SIG-M5 treated with dmso at 0.1 percent for 504 hours (cell line): ENCODE measurements around the gene TRPM3.

Source experiments
- DNase-seq: peaks from one replicate; lab custom pipeline; 2025; ENCODE audit not compliant: unreplicated experiment; lab: John Stamatoyannopoulos, UW

TRPM3 gene

DNA sequence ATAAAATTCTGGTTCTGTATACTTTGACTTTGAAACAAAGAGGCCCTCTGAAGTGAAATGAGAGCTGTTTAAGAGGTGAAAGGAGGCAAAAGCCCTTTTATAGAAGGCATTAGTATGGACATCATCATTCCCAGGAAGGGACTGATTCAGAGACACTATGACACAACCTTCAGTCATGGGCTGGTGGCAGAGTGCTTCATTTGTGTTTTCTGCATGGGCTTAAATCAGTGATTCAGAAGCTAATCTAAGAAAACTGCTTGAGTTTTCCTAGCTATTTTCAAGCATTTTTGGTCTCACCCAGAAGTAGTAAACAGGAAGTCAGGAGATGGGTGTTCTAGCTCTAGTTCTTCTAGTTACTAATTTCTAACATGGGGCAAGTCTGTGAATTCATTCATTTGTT, 288.9 kb downstream of the TRPM3 start:
- no peak for DNase-seq

DNA sequence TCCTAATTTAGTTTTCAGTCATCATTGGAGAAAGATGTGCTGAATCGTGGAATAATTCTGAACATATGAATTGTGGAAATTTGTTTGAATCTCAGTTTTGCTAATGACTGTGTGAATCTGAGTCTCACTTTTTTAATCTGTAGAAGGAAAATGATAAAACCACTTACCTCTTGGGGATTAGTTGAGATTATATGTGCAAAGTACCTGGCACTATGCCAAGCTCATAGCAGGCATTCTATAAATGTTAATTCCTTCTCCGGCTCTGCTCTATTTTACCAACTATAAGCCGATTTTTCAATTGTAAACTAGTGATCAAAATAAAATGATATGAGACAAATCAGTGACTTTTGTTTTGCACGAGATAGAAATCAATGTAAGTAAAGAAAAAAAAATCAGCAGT, 290.8 kb downstream of the TRPM3 start:
- DNase-seq, result no peak

DNA sequence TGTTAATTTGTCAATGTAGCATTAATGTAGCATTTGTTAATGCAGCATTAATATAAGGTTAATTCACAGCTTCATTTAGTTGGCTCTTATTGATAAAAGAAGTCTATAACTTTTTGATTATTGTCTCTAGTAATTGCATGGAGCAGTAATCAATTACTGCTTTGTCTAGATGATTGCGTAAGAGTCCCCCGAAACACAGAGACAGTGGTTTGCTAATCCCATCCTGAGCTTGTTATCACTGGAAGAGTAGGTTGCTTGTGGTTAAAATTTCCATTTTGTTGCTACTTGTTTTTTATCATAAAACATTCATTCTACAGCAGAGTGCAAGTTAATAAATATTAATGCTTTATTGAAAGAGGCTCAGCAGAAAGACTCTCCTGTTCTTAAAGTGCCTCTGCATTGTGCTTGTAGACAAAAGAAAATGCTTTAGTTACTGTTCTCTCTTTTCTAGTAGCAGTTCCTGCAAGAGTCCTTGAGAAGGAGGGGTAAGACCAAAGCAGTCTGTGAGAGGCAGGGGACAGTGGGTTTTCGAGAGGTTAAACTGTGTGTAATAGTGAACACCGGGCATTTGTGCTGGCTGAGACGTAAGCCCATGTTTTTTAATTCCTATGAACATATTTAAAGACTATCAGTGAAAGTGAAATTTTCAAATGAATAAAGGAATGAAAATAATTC, 291.7 kb downstream of the TRPM3 start:
- DNase-seq, result no peak

DNA sequence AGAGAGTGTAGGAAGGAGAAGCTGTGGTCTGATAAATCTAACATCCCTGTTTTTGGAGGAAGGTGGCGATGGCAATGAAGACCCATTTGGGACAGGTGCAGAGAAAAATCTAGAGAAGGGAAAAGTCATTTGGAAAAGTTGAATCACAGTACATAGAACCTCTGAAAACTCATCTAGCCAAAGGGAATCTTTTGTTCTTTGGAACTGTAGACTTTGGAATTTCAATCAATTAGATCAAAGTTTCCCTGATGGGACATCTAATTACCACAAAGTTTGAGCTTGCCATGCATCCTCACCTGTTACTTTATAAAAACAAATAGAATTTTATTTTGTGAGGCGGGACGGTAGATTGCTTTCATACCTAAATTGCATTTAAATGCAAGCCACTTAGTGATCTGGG, 294.9 kb downstream of the TRPM3 start:
- no peak for DNase-seq

DNA sequence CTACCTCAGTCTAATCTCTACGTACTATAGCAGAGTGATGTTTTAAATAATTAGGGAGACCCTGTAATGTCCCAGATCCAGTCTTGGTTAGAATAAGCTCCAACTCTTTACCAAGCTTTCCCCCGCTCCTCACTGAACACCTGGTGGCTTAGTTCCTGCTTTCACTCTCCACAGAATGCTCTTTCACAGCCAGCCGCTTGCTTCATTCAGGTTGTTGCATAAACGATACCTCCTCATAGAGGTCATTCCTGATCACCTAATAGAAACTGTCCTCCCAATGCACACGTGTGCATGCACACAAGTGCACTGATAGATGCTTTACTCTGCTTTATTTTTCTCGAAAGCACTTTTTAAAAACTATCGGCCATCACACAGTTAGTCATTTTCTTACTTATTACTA, 298.1 kb downstream of the TRPM3 start:
- DNase-seq, result no peak

DNA sequence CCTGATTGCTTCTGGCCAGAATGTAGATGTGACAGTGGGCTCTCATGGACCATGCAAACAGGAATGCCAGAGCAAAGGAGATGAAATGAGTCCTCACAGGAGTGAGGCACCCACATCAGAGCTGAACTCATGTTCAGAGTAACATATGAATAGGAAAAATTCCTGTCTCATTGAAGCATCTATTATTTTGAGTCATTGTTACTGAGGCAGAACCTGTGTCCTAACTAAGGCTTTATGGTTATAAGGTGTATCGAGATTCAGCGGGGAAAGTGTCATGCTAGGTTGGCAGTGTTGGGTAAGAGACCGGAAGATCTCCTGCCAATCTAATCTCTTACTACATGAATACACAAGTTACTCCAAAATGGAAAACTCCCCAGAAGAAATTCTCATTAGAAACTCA, 304.1 kb downstream of the TRPM3 start:
- no peak for DNase-seq

DNA sequence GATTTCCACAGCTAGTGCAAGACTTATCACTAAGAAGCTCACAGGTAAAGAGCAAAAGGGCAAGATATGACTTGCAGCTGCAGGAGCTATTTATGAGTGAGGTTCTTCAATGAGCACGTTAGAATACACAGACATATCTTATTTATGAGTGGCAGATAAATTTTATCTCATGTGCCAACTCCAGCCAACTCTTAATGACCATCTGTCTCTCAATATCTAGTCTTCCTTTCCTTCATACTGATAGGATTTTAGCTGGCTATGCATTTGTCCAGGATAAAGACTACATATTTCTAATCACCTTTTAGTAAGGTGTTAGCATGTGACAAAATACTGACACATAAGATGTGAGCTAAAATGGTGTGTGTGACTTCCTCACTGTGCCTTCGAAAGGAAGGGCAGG, 304.5 kb downstream of the TRPM3 start:
- DNase-seq, result no peak

DNA sequence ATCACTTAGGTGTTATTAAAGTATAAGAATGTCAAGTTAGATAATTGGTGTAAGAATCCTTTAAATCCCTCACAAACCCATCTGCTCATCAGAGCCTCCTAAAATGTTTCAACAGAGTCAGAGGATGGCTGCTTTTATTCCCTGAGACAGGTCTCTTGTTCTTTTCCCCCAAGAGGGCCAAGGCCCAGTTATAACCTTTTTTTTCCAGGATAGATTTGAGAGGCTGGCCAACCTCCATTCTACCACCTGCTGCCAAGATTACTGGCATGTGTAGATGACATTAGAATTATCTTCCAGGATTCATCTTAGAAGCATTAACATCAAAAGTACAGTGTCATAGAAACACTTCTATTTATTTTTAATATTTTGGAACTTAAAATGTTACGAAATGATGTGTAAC, 305.1 kb downstream of the TRPM3 start:
- DNase-seq, result no peak

DNA sequence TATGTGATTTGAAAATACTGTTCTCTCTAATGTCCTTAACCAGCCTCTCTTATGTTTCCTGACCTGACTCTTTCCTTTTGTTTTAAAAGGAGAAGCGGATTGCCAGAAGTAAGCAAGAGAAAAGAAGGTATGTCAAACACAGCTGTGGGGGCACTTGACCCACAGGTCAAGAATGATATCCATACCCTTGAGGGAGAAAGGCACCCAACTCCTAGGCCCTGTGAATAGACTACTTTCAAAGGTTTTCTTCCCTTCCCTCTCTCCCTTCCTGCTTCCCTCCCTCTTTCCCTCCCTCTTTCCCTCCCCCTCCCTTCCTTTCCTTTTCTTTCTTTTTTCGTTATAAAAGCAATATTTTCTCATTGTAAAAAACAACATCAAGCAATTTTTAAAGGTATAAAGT, 306.8 kb downstream of the TRPM3 start:
- no peak for DNase-seq

DNA sequence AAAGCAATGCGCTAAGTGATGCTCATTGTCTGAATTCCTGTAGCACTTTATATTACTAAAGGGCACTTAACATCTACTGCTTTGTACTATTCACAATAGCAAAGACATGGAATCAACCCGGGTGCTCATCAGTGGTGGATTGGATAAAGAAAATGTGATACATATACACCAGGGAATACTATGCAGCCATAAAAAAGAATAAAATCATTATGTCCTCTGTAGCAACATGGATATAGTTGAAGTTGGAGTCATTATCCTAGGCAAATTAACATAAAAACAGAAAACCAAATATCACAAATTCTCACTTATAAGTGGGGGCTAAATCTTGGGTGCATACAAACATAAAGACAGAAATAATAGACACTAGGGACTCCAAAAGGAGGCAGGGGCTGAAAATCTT, 308.3 kb downstream of the TRPM3 start:
- DNase-seq, result no peak

DNA sequence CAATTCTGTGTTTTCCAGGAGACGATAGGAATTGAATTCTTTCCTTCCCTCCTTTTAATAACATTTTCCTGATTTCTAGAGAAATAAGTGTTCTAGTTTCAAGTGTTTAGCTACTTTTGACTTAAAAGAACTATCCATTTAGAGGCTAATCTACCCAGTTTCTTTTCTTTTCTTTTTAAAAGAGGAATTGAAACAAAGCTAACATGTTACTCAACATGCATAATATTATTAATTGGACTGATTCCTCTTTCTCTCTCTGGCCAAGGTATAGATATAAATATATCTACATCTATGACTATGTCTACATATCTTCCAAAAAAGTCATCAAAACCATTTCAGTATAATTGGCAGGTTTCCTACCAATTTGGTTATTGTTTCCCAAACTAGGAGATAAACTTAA, 309.8 kb downstream of the TRPM3 start:
- no peak for DNase-seq

DNA sequence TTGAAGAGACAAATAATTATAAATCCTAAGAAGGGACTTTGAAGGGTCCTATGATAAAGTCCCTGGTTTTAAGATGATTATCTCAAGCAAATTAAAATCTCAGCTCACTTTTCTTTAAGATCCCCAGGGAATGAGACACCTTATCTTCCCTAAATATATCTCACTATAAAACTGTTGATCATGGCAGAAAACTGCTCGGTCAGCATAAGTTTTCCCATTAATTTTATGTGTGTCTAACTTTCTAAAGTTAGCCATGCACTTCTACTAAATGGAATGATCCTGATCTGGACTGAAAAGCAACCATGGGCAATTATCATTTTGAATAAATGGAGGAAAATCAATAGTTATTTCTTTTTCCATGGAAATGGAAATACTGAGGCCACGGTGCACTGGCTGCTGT, 314.5 kb downstream of the TRPM3 start:
- no peak for DNase-seq

DNA sequence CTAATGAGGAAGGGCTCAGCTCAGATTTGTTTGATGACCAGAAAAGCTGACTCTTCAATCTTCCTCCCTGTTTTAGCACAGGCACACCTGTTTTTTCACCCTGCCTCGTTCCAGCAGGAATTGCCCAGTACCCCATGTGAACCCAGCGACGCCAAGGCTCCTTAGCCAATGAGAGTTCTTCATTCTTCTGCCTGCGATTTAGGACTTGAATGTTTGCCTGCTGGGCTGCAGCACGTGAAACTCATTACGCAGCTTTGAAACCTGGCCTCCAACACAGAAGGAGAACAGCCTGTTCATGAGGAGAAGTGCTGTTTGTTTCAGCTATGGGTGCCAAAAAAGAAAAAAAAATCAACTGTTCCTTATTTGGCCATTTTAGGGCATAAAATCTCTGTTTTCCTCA, 315.5 kb downstream of the TRPM3 start:
- DNase-seq, result no peak

DNA sequence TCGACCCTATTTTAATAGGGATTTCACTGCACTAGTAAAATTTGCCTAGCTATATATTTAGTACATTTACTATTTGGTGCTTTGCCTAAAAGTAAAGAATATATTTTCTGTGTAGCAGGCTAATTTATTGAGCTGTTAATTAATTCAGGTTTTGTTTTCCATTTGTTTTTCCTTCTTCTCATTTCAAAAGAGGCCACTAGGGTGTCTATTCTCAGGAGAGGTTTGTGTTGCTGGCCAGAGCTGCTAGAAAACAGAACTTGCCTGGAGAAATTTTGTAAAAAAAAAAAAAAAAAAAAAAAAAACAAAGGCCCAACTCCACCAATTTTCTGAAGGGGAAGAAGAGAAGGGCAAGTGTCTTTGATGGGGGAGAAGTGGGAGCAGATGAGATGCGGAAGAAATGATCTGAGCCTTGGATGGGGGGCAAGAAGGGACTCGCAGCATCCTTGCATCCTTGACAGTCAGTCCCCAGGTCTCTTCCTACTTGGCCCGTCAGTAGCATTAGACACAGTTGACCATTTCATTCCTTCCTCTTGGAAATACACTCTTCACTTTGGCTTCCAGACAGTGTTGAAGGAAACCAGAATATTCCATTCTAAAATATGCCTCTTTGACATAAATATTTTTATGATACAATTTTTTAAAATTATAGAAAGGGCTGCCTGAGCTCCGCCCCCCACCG, 318.5 kb downstream of the TRPM3 start:
- DNase-seq, result no peak

DNA sequence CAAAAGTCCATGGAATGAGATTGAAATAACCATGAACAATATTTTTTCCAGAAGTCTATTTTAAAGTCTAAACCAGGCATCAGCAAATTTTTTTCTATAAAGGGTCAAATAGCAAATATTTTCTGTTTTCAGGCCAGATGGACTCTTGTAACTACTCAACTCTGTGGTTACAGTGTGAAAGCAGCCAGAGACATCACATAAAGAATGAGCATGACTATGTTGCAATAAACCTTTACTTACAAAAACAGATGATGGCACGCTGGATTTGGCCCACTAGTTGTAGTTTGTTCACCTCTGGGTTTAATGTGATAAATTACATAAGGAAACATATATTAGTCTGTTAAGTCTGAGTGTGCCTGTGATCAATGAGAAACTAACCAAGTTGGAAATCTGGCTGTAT, 319.2 kb downstream of the TRPM3 start:
- DNase-seq, result no peak

DNA sequence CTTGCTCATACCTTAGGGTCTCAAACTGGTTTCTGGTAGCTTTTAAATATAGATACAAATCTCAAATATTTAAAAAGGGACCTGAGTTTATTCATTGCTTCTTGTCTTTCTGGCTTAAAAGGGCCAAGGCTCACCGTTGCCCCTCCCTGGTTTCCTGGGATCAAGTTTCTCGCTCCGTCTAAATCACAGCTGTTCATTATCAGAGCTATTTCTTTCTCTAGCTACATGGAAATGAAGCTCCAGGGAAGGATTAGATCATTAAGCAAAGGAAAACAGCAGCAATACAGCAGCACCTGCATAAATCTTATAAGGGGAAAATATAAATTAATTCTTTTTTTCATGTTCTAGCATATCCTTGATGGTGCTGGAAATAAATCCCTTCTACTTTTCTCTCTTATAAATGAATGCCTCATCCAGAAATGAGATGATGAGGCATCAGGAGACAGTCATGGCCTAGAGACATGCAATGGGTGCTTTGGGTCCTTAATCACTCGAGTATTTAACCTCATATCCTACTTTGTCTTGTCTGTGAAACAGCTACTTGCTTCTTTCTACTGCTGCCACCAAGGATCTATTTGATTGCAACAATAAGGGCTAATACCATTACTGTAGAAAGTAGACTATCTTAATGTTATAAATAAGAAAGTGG, 320.1 kb downstream of the TRPM3 start:
- no peak for DNase-seq

DNA sequence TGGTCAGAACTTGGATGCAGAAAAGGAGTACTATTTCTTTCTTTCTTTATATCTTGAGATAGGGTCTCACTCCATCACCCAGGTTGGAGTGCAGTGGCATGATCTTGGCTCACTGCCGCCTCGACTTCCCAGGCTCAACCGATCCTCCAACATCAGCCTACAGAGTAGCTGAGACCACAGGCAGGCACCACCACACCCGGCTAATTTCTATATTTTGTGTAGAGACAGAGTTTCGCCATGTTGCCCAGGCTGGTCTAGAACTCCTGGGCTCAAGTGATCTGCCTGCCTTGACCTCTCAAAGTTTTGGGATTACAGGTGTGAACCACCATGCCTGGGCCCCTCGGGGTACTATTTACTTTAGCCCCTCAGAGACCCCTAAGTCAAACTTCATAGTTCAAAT, 323.4 kb downstream of the TRPM3 start:
- DNase-seq, result no peak

DNA sequence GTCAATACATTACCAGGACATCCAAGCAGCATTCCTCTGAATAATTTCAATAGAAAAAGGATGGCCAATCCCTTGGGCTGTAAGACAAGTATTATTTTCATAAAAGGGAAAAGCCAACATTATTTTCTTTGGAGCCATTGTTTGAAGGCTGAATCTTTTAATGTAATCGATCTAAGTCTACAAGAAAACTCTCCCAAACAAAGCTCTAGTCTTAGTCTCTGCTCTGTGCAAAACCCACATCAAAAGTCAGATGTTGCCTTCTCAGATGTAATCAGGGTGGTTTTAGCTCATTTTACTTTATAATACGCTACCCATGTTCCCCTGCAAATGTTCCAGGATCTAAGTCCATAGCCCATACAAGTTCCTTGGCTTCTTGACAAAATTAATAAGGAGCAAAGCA, 325.6 kb downstream of the TRPM3 start:
- DNase-seq, result no peak

DNA sequence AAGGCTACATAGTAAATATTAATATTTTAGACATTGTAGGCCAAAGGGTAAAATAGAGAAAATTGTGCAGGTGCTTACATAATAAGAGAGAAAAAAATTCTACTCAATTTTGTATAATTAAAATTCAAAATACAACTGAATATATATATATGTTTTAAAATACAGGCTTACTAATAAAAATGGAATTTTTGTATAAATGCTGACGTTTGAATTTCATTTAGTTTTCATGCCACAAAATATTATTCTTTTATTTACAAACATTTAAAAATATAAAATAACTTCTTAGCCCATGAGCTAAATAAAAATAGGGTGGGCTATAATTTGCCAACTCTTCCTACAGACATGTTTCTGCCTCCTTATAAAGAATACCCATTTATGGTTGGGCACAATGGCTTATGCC, 328.6 kb downstream of the TRPM3 start:
- DNase-seq, result no peak

DNA sequence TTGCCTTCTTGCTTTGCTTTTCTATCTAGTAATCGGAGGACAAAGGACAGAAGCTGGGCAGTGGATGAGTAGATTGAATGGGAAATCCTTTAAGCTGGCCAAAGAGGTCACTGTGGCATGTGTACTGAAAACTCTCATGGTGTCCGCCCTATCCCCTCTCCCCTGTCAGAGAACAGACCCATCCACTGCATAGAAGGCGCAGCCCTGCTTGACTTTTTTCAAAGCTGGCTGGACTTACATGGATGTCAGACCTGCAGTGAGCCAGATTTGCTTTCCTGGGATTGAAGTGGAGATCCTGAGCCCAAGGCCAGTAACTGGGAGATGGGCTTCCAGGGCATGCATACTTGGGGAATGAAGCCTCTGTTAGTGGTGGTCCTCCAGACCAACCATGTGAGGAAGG, 329.5 kb downstream of the TRPM3 start:
- DNase-seq, result no peak

DNA sequence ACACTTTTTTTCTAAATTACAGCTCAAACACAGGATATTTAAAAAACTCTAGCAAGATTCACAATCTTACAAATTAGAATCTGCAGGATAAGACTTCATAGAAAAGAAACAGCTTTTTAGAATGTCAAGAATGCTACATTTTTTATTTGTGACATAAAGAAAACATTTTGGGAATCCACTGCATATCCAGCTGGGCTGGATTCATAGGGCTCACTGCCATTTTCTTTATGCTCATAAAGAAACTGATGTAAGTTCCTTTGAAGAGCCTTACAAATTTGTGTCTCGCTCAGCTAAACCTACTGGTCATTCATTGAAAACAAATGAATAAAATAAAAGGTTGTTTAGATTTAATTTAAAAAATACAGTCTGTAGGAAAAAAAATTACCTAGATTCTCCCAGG, 332.3 kb downstream of the TRPM3 start:
- DNase-seq, result no peak

DNA sequence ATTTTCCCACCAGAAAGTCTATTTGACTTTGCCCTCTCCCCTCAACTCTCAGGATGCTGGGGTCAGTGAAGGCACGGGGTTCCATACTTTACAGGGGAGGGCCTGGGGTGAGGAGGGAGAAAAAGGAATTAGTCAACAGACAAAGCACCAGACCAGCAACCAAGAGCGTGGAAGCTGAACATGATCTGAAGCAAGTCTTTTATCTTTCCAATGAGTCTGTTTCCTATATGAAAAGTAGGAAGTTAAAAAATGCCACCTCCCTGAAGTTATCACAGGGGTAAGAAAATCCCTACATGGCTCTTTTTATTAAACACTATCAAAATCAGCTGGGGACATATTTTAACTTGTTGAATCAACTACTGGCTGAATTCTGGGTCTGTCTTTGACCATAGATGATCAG, 337.0 kb downstream of the TRPM3 start:
- no peak for DNase-seq

DNA sequence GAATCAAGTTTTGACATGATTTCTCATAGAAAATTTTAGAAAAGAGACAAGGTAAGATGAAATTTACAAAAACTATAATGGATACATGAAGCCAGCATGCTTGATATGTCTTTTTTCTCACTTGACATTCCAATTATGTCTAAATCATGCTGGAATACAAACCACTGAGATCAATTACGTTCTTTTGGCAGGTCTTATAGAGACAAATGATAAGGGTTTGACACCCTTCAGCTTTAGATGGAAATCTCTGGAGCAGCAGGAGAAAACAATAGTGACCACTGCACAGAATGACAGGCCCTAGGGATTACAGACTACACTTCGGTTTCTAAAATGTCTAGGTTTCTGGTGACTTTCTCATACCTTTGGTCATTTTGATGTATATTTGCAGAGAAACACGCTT, 342.9 kb downstream of the TRPM3 start:
- DNase-seq, result no peak
